Uterus (tissue), 4 donors: ENCODE data around the gene SERPINA12. TPM values are rescaled to one million over a fixed set of nuclear protein-coding genes. Genes with fewer than 3 reads are reported as not detected.

ENCODE experiments used
- DNase-seq, 2 donors: peaks; one replicate each; pipeline ENCODE4 v3.0.0-alpha.2; 2019 to 2020
- H3K27ac ChIP-seq, 2 donors: fragments of 200-600 bp; sonication (generic); 1 replicate in 1 of 2; 2 replicates in 1 of 2; pipeline ENCODE4 v1.5.1; 2016 to 2018
- H3K27me3 ChIP-seq, 2 donors: fragments of 200-600 bp; sonication (generic); one replicate each; pipeline ENCODE4 v1.5.1; 2018 to 2019; ENCODE audit warnings: control low read depth in 1 of 2
- H3K36me3 ChIP-seq, 2 donors: fragments of 200-600 bp; sonication (generic); one replicate each; pipeline ENCODE4 v1.5.1; 2019; ENCODE audit warnings: control low read depth in 1 of 2
- H3K4me1 ChIP-seq, 2 donors: fragments of 200-600 bp; sonication (generic); one replicate each; pipeline ENCODE4 v1.5.1; 2018 to 2019; ENCODE audit warnings: control low read depth in 1 of 2
- H3K4me3 ChIP-seq, 2 donors: fragments of 200-600 bp; sonication (generic); 1 replicate in 1 of 2; 2 replicates in 1 of 2; pipeline ENCODE4 v1.5.1; 2018 to 2019; ENCODE audit warnings: mild to moderate bottlenecking in 1 of 2
- H3K9me3 ChIP-seq, 2 donors: fragments of 200-600 bp; sonication (generic); one replicate each; pipeline ENCODE4 v1.5.1; 2019; ENCODE audit warnings: control low read depth in 1 of 2
- CTCF ChIP-seq, 4 experiments: fragments of 200-600 bp in 2 of 4; fragments of 450-650 bp in 2 of 4; sonication (generic) in 2 of 4; IDR thresholded peaks; one replicate each; pipeline ENCODE4 v1.5.1; 2016 to 2019; ENCODE audit warnings: antibody characterized with exemption in 4 of 4, mild to moderate bottlenecking in 2 of 4, moderate library complexity in 1 of 4
- POLR2A ChIP-seq, 2 donors: fragments of 450-650 bp; IDR thresholded peaks; one replicate each; pipeline ENCODE4 v1.6.1; 2016; ENCODE audit warnings: antibody characterized with exemption in 2 of 2, mild to moderate bottlenecking in 1 of 2, moderate library complexity in 1 of 2
- intact Hi-C: fragments of 100-400 bp; cut with DNase I; formaldehyde crosslinking; loops from one replicate; pipeline ENCODE4 v1.15.1; 2023; ENCODE audit warnings: low total_unique reads
- total RNA-seq, 4 donors: library from RNA; depleted of rRNA in 3 of 4; stranded (reverse); fragments of >200 nt in 3 of 4; gene quantifications; one replicate each; pipeline versions ENCODE4 v1.1.0 to v1.2.4, GENCODE V29; 2014 to 2023
- donor health status: DM: yes; HTN: yes; CAD: no.

The SERPINA12 gene
- total RNA-seq, 4 donors from 2014 or later: not detected

- Histone ChIP-seq H3K27ac (no peak overlapping the region), H3K27me3 (no peaks in the 10 kb centered on the region), H3K4me3 (no peak overlapping the region), H3K36me3 (no peaks in the 10 kb centered on the region), H3K4me1 (no peaks in the 10 kb centered on the region), H3K9me3 (peaks cover 0 to 7% of the 10 kb centered on the region in 2 donors)
- DNase-seq: no peak
- intact Hi-C loops: no loop called here
- TF ChIP-seq CTCF (IDR thresholded peaks at IDR 0.05): no peak
- no peak for TF ChIP-seq POLR2A (IDR thresholded peaks at IDR 0.05)
Observed at GRCh38 chr14:94480809-94481208, 28.5 kb downstream of the SERPINA12 start.

GRCh38 chr14:94478420-94478819, 30.8 kb downstream of the SERPINA12 start:
- H3K4me1 ChIP-seq: no peaks in the 10 kb centered on the region
- no peak for DNase-seq
- H3K4me3 ChIP-seq: no peak overlapping the region
- H3K36me3 ChIP-seq: no peaks in the 10 kb centered on the region
- no peak overlapping the region for H3K27ac ChIP-seq
- intact Hi-C loops: no loop called here
- H3K27me3 ChIP-seq: no peaks in the 10 kb centered on the region
- no peak for TF ChIP-seq POLR2A (IDR thresholded peaks at IDR 0.05)
- peaks cover 0 to 7% of the 10 kb centered on the region in 2 donors for H3K9me3 ChIP-seq

GRCh38 chr14:94476023-94476422, 33.2 kb downstream of the SERPINA12 start, which contains the start of gene SERPINA9:
Gene SERPINA9 (minus strand): TSS chr14:94476197. CDS start chr14:94469840, 6,357 bp downstream.
- Histone ChIP-seq H3K27me3 (no peaks in the 10 kb centered on the region), H3K36me3 (no peaks in the 10 kb centered on the region), H3K27ac (no peak within 1 kb of the TSS), H3K4me3 (no peak within 1 kb of the TSS), H3K9me3 (peaks cover 0 to 7% of the 10 kb centered on the region in 2 donors), H3K4me1 (no peaks in the 10 kb centered on the region)
- intact Hi-C loops: no loop called here
- no peak for TF ChIP-seq POLR2A (IDR thresholded peaks at IDR 0.05)
- no peak for TF ChIP-seq CTCF (IDR thresholded peaks at IDR 0.05)
- no peak for DNase-seq

- TF ChIP-seq CTCF (IDR thresholded peaks at IDR 0.05) (no peak), POLR2A (IDR thresholded peaks at IDR 0.05) (no peak)
- no peaks in the 10 kb centered on the region for H3K4me1 ChIP-seq
- no peak for DNase-seq
- H3K27me3 ChIP-seq: no peaks in the 10 kb centered on the region
- no peak overlapping the region for H3K4me3 ChIP-seq
- peaks cover 0 to 7% of the 10 kb centered on the region in 2 donors for H3K9me3 ChIP-seq
- no peak overlapping the region for H3K27ac ChIP-seq
- intact Hi-C loops: no loop called here
- no peaks in the 10 kb centered on the region for H3K36me3 ChIP-seq
Observed at GRCh38 chr14:94474581-94475031, 34.7 kb downstream of the SERPINA12 start.

- H3K4me3 ChIP-seq: no peak overlapping the region
- H3K27ac ChIP-seq: no peak overlapping the region
- no peak for DNase-seq
- TF ChIP-seq POLR2A (IDR thresholded peaks at IDR 0.05): no peak
- no peak for TF ChIP-seq CTCF (IDR thresholded peaks at IDR 0.05)
- no peaks in the 10 kb centered on the region for H3K36me3 ChIP-seq
- peaks cover 0 to 6% of the 10 kb centered on the region in 2 donors for H3K9me3 ChIP-seq
- H3K27me3 ChIP-seq: no peaks in the 10 kb centered on the region
- intact Hi-C loops: no loop called here
- H3K4me1 ChIP-seq: no peaks in the 10 kb centered on the region
Observed at GRCh38 chr14:94473666-94474410, 35.4 kb downstream of the SERPINA12 start.
